A172 (cell line): ENCODE data around the gene REPS1. TPM values are rescaled to one million over a fixed set of nuclear protein-coding genes. Genes with fewer than 3 reads are reported as not detected.

Experiments
- total RNA-seq: library from RNA; depleted of rRNA; stranded (reverse); fragments of >200 nt; shearing (Covaris generic); gene quantifications from 2 replicates; pipeline ENCODE4 v1.2.3, GENCODE V29; 2014; rRNA removed

Gene REPS1
- total RNA-seq, 1 experiment from 2014 or later: 26.0 TPM

Other genes with a start within 250 kb of the REPS1 start
- 11.9 and 18.3 TPM in 2 replicates for gene CCDC28A, start 214.5 kb downstream of the REPS1 start, total RNA-seq
- gene ECT2L, start 192.2 kb downstream of the REPS1 start, total RNA-seq: not detected in 2 replicates
- gene ABRACL, start 40.5 kb upstream of the REPS1 start, total RNA-seq: 112 and 133 TPM in 2 replicates
- 7.5 and 10.8 TPM in 2 replicates for gene HECA, start 146.8 kb upstream of the REPS1 start, total RNA-seq